ENCODE measurements around the gene SEC62. TPM values are rescaled to one million over a fixed set of nuclear protein-coding genes. Genes with fewer than 3 reads are reported as not detected.

SEC62 gene
- total and polyA plus RNA-seq, 9 of the 15 experiments (the other 6 are each of a cell fraction or from before 2014, with no cell fraction given), result 34.5 to 152 (median 51.8) TPM

DNA sequence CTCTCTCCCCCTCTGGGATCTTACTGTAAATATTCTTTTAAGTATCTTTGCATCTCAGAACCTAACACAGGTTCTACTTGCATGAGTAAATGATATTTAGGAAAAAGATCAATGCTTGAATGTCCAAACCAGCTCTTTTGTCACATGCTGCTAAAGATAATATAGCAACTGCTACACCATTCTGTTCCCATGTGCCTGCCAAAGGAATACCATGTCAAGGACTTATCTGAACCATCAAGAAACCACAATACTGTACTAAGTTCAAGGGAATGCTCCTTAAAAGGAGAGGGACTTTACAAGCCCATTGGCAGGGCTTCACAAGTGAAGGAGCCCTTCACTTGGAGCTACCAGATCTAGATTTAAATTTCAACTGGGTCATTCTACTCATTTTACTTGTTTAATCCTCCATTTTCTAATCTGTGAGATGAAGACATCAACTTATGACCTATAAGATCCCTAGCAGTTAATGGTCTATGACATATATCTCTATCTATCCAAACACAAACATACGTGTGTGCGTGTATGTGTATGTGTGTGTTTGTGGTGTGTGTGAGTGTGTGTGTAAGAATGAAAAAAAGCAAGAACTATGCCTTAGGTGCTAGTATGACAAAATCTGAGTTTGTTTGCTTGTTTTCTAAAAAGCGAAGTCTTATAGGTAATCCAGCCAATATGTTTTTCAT is 13.0 kb upstream of the SEC62 start (continued):
- TF ChIP-seq RCOR1 (IDR thresholded peaks at IDR 0.05; ENCODE audit: borderline replicate concordance in 1 of 2, low read depth in 2 of 2, low read length in 2 of 2) (no peak), PPARD (CRISPR knock-in tag; IDR thresholded peaks at IDR 0.05) (no peak), SAFB (IDR thresholded peaks at IDR 0.05; ENCODE audit: borderline replicate concordance, low read depth, low read length) (no peak), FOSL1 (tag; conservative IDR thresholded peaks at IDR 0.05) (0 out of 2 replicates have a peak, but pooled peaks have one; percentile 17), KLF6 (CRISPR knock-in tag; IDR thresholded peaks at IDR 0.05; ENCODE audit: borderline replicate concordance) (peak; percentile 79; the same call in 1 of the 2 replicates), PCBP1 (IDR thresholded peaks at IDR 0.05; ENCODE audit: low read depth, low read length, poor library complexity, severe bottlenecking) (no peak), HDGF (IDR thresholded peaks at IDR 0.05) (no peak), TAL1 (IDR thresholded peaks at IDR 0.05) (no peak), HSF4 (CRISPR knock-in tag; IDR thresholded peaks at IDR 0.05; ENCODE audit: borderline replicate concordance) (peak; percentile 61; the same call in 1 of the 2 replicates), ZNF561 (CRISPR knock-in tag; conservative IDR thresholded peaks at IDR 0.05) (no peak)
- TF ChIP-seq, protein P1, sequence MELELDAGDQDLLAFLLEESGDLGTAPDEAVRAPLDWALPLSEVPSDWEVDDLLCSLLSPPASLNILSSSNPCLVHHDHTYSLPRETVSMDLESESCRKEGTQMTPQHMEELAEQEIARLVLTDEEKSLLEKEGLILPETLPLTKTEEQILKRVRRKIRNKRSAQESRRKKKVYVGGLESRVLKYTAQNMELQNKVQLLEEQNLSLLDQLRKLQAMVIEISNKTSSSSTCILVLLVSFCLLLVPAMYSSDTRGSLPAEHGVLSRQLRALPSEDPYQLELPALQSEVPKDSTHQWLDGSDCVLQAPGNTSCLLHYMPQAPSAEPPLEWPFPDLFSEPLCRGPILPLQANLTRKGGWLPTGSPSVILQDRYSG (tag; conservative IDR thresholded peaks at IDR 0.05; ENCODE audit: low read depth), result peak; percentile 64; the same call in 1 of the 2 replicates
- TF ChIP-seq, protein P2, sequence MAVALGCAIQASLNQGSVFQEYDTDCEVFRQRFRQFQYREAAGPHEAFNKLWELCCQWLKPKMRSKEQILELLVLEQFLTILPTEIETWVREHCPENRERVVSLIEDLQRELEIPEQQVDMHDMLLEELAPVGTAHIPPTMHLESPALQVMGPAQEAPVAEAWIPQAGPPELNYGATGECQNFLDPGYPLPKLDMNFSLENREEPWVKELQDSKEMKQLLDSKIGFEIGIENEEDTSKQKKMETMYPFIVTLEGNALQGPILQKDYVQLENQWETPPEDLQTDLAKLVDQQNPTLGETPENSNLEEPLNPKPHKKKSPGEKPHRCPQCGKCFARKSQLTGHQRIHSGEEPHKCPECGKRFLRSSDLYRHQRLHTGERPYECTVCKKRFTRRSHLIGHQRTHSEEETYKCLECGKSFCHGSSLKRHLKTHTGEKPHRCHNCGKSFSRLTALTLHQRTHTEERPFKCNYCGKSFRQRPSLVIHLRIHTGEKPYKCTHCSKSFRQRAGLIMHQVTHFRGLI (CRISPR knock-in tag; IDR thresholded peaks at IDR 0.05), result peak; percentile 91
